HepG2 (cell line): ENCODE measurements around the gene SH3BGRL2. TPM values are rescaled to one million over a fixed set of nuclear protein-coding genes. Genes with fewer than 3 reads are reported as not detected.

Experiments
- ATAC-seq: fragments of 200-7000 bp; cut with Tn5 transposase; 3 replicates; pipeline ENCODE4 v1.9.1; 2020; ENCODE audit warnings: mild to moderate bottlenecking, moderate library complexity
- BruUV-seq: library from RNA; stranded (reverse); fragments of 400-500 nt; replicated peaks from 2 replicates; lab custom pipeline; 2021; lab: Mats Ljungman, UMichigan
- CTCF ChIA-PET: fragments of 300-600 bp; formaldehyde crosslinking; extraction: SDS; loops from one replicate; lab custom pipeline; 2021; ENCODE audit warnings: low total read pairs, inconsistent platforms, low intra/inter-chr PET ratio; lab: Yijun Ruan, JAX
- POLR2A ChIA-PET: fragments of 350-600 bp; sonication (Branson Sonifier 250); formaldehyde crosslinking; loops from one replicate; lab custom pipeline; 2020; ENCODE audit warnings: antibody characterized with exemption, inconsistent platforms; lab: Yijun Ruan, JAX
- DNase-seq: peaks from one replicate; pipeline ENCODE4 v3.0.0-alpha.2; 2015; ENCODE audit warnings: low spot score
- FAIRE-seq: peaks from 3 replicates; lab custom pipeline; 2011; peaks lifted over from hg19 to GRCh38; lab: Jason Lieb, UNC
- H2AFZ ChIP-seq: one replicate; pipeline ENCODE4 v1.6.1; 2011; ENCODE audit warnings: low read length, inconsistent platforms
- H3K27ac ChIP-seq: fragments of 300-600 bp; 3 replicates; pipeline ENCODE4 v1.8.0; 2011; ENCODE audit warnings: mixed run types, mild to moderate bottlenecking, mixed read lengths, low read length, inconsistent platforms; ENCODE audit not compliant: insufficient read depth; ENCODE audit errors: extremely low read length
- H3K27me3 ChIP-seq, 2 experiments: fragments of 200-600 bp in 1 of 2; 2 replicates in 1 of 2; 3 replicates in 1 of 2; pipeline versions ENCODE4 v1.6.0 to v1.8.0; 2011; ENCODE audit warnings: low read length in 2 of 2, mild to moderate bottlenecking in 2 of 2, moderate library complexity in 2 of 2, inconsistent platforms in 1 of 2; ENCODE audit not compliant: insufficient read depth in 2 of 2, control insufficient read depth in 1 of 2
- H3K36me3 ChIP-seq, 2 experiments: fragments of 200-600 bp in 1 of 2; replicated peaks in 1 of 2; 2 replicates in 1 of 2; 3 replicates in 1 of 2; pipeline versions ENCODE4 v1.5.1 to v1.8.0; 2011; ENCODE audit warnings: low read length in 2 of 2, inconsistent platforms in 1 of 2; ENCODE audit not compliant: insufficient read depth in 2 of 2, control insufficient read depth in 1 of 2
- H3K4me1 ChIP-seq: 2 replicates; pipeline ENCODE4 v1.5.1; 2012; ENCODE audit warnings: low read length, inconsistent platforms; ENCODE audit not compliant: insufficient read depth
- H3K4me2 ChIP-seq: 2 replicates; pipeline ENCODE4 v1.6.0; 2011; ENCODE audit warnings: low read depth, low read length, inconsistent platforms
- H3K4me3 ChIP-seq, 3 experiments: fragments of 200-600 bp in 1 of 3; sonication (generic), shearing (Covaris generic) in 1 of 3; replicated peaks in 1 of 3; 2 replicates each; pipeline ENCODE4 v1.5.1; 2011 to 2016; ENCODE audit warnings: low read length in 3 of 3, inconsistent platforms in 2 of 3, low read depth in 2 of 3, mild to moderate bottlenecking in 2 of 3, control low read depth in 1 of 3, mixed read lengths in 1 of 3; ENCODE audit not compliant: insufficient read depth in 1 of 3
- H3K79me2 ChIP-seq: one replicate; pipeline ENCODE4 v1.6.1; 2011; ENCODE audit warnings: low read length, inconsistent platforms; ENCODE audit not compliant: insufficient read depth
- H3K9ac ChIP-seq: 2 replicates; pipeline ENCODE4 v1.6.0; 2011; ENCODE audit warnings: mild to moderate bottlenecking, low read depth, low read length, inconsistent platforms; ENCODE audit not compliant: insufficient read depth
- H3K9me3 ChIP-seq: 2 replicates; pipeline ENCODE4 v1.5.1; 2012; ENCODE audit warnings: mild to moderate bottlenecking, low read length
- H4K20me1 ChIP-seq: 2 replicates; pipeline ENCODE4 v1.6.0; 2011; ENCODE audit warnings: inconsistent platforms, mild to moderate bottlenecking, low read length, moderate library complexity; ENCODE audit not compliant: insufficient read depth
- CTCF ChIP-seq: sonication (generic); formaldehyde crosslinking; IDR thresholded peaks from 2 replicates; pipeline ENCODE4 v1.5.0; 2020; ENCODE audit warnings: mild to moderate bottlenecking, missing genetic modification reagents, moderate library complexity
- ELF4 ChIP-seq: sonication (generic); formaldehyde crosslinking; IDR thresholded peaks from 2 replicates; pipeline ENCODE4 v1.5.0; 2020; ENCODE audit warnings: missing genetic modification reagents, mild to moderate bottlenecking, moderate library complexity, borderline replicate concordance
- FUBP1 ChIP-seq: sonication (generic); formaldehyde crosslinking; IDR thresholded peaks from 2 replicates; pipeline ENCODE4 v1.5.1; 2020; ENCODE audit warnings: missing genetic modification reagents, mild to moderate bottlenecking, borderline replicate concordance
- RAD21 ChIP-seq: fragments of 450-650 bp; formaldehyde crosslinking; IDR thresholded peaks from 2 replicates; pipeline ENCODE4 v1.5.0; 2020; ENCODE audit warnings: mild to moderate bottlenecking
- SMC3 ChIP-seq: IDR thresholded peaks from 2 replicates; pipeline ENCODE4 v1.6.1; 2011; ENCODE audit warnings: low read length, improper control_type of control experiment
- SPEN ChIP-seq: sonication (generic); formaldehyde crosslinking; IDR thresholded peaks from 2 replicates; pipeline ENCODE4 v1.5.1; 2020; ENCODE audit warnings: low read depth, mild to moderate bottlenecking, missing genetic modification reagents
- STAG1 ChIP-seq: sonication (generic); formaldehyde crosslinking; IDR thresholded peaks from 2 replicates; pipeline ENCODE4 v1.4.0; 2020; ENCODE audit warnings: missing genetic modification reagents
- THAP9 ChIP-seq: sonication (generic); formaldehyde crosslinking; IDR thresholded peaks from 2 replicates; pipeline ENCODE4; 2020; ENCODE audit warnings: missing genetic modification reagents, mild to moderate bottlenecking, borderline replicate concordance
- U2AF2 ChIP-seq: fragments of 200-400 bp; formaldehyde crosslinking; IDR thresholded peaks from 2 replicates; pipeline ENCODE4 v1.6.1; 2017; ENCODE audit warnings: low read depth, mild to moderate bottlenecking, low read length
- ZNF136 ChIP-seq: sonication (generic); formaldehyde crosslinking; IDR thresholded peaks from 2 replicates; pipeline ENCODE4 v1.8.1; 2022; ENCODE audit warnings: low read depth, mild to moderate bottlenecking, moderate library complexity, missing genetic modification reagents
- ZNF333 ChIP-seq: sonication (generic); formaldehyde crosslinking; IDR thresholded peaks from 2 replicates; pipeline ENCODE4 v1.4.0; 2020; ENCODE audit warnings: mild to moderate bottlenecking, missing genetic modification reagents, borderline replicate concordance
- ZNF33A ChIP-seq: sonication (generic); formaldehyde crosslinking; IDR thresholded peaks from 2 replicates; pipeline ENCODE4 v1.5.1; 2020; ENCODE audit warnings: missing genetic modification reagents, mild to moderate bottlenecking, moderate library complexity, borderline replicate concordance
- WGBS: methylation state at CpG from one replicate; pipeline ENCODE4 v1.1.6; 2017; ENCODE audit warnings: low lambda C conversion rate; 5-methylcytosine and 5-hydroxymethylcytosine counted together
- in situ Hi-C: cut with HindIII; loops from 2 replicates; pipeline ENCODE4 v1.10.0; 2017; ENCODE audit warnings: low pct_unique_long_range_greater_than_20kb; ENCODE audit not compliant: extremely low pct_ligation_motif_present
- intact Hi-C: fragments of 100-400 bp; cut with micrococcal nuclease; formaldehyde crosslinking; loops from one replicate; pipeline ENCODE4 v1.10.0; 2022; ENCODE audit not compliant: unreplicated experiment
- polyA plus RNA-seq, 8 experiments: library from polyadenylated mRNA; depleted of rRNA in 3 of 8; stranded (reverse) in 7 of 8; unstranded in 1 of 8; fragments of >200 nt; fragmentation: Illumina TruSeq in 4 of 8; extraction: Trizol in 4 of 8; gene quantifications; 2 replicates each; pipeline versions ENCODE4 v1.2.1 to v1.2.3, GENCODE V29; 2011 to 2016; ENCODE audit warnings: low read depth in 4 of 8, missing spikeins in 1 of 8, mixed read lengths in 1 of 8; ENCODE audit not compliant: insufficient read depth in 1 of 8
- total RNA-seq, 5 experiments: library from RNA; depleted of rRNA; stranded (reverse); fragments of >200 nt; fragmentation: Illumina TruSeq; extraction: Trizol; gene quantifications; 2 replicates each; pipeline ENCODE4 v1.2.3, GENCODE V29; 2016; ENCODE audit warnings: low read depth in 1 of 5

Gene SH3BGRL2
- total and polyA plus RNA-seq, 2 of the 13 experiments (the other 11 are each of a cell fraction or from before 2014, with no cell fraction given), result 10.9 to 28.8 TPM

- in situ Hi-C loops (no loop called here), intact Hi-C loops (no loop called here)
- ATAC-seq (peak; percentile 35; the same call in 1 of the 3 replicates), DNase-seq (no peak), FAIRE-seq (no peak)
- no peak overlapping the region for H2AFZ ChIP-seq
- H3K79me2 ChIP-seq, result no peaks in the 10 kb centered on the region
- no TSS peak for BruUV-seq
- H3K4me1 ChIP-seq, result no peaks in the 10 kb centered on the region
- TF ChIP-seq ZNF333, result no peak
- TF ChIP-seq STAG1, result 0 out of 2 replicates have a peak, but pooled peaks have one; percentile 8
- TF ChIP-seq CTCF (CRISPR knock-in tag), result 0 out of 2 replicates have a peak, but pooled peaks have one; percentile 19
- H3K36me3 ChIP-seq, result no peaks in the 10 kb centered on the region
- H4K20me1 ChIP-seq, result no peaks in the 10 kb centered on the region
- 48% methylated on average over 2 of the region's 2 CpGs for WGBS
- H3K27me3 ChIP-seq, result no peaks in the 10 kb centered on the region; a peak in 1 of 5 replicates
- no peak overlapping the region for H3K4me3 ChIP-seq
- H3K9ac ChIP-seq, result no peak overlapping the region
- POLR2A ChIA-PET, result no interaction called here
- H3K9me3 ChIP-seq, result no peaks in the 10 kb centered on the region; the same call in 1 of the 2 replicates
- H3K4me2 ChIP-seq, result no peak overlapping the region
- CTCF ChIA-PET, result no interaction called here
- no peak overlapping the region for H3K27ac ChIP-seq
These were observed 46.8 kb upstream of the SH3BGRL2 start for GRCh38 chr6:79584332-79584731.

GRCh38 chr6:79586548-79586947 lies 44.6 kb upstream of the SH3BGRL2 start:
- peak; percentile 71 for FAIRE-seq
- no peak for TF ChIP-seq ZNF33A (CRISPR knock-in tag)
- TF ChIP-seq THAP9 (CRISPR knock-in tag), result no peak
- peak; percentile 62; the same call in 1 of the 2 replicates for TF ChIP-seq SMC3
- TF ChIP-seq ZNF136 (CRISPR knock-in tag), result no peak
- no peak for TF ChIP-seq FUBP1 (CRISPR knock-in tag)
- TF ChIP-seq U2AF2, result no peak
- TF ChIP-seq RAD21 (CRISPR knock-in tag), result peak; percentile 18; the same call in 1 of the 2 replicates
- no peak for TF ChIP-seq SPEN (CRISPR knock-in tag)
- TF ChIP-seq ELF4 (CRISPR knock-in tag), result no peak

More at GRCh38 chr6:79586548-79586947, 44.6 kb upstream of the SH3BGRL2 start:
- DNase-seq (peak; percentile 57), ATAC-seq (peak; percentile 98)
- H4K20me1 ChIP-seq, result no peaks in the 10 kb centered on the region
- no peaks in the 10 kb centered on the region for H3K79me2 ChIP-seq
- no peaks in the 10 kb centered on the region; a peak in 1 of 5 replicates for H3K27me3 ChIP-seq
- no peak overlapping the region for H3K9ac ChIP-seq
- ChIA-PET CTCF (no interaction called here), POLR2A (no interaction called here)
- H3K9me3 ChIP-seq, result no peaks in the 10 kb centered on the region
- H3K4me2 ChIP-seq, result no peak overlapping the region
- no peak overlapping the region for H2AFZ ChIP-seq
- H3K27ac ChIP-seq, result no peak overlapping the region
- BruUV-seq, result no TSS peak
- intact Hi-C loops, result no loop called here
- H3K4me1 ChIP-seq, result no peaks in the 10 kb centered on the region
- H3K36me3 ChIP-seq, result no peaks in the 10 kb centered on the region
- no peak overlapping the region for H3K4me3 ChIP-seq
- in situ Hi-C loops, result no loop called here
